ENCODE results near the gene EGFL7. TPM values are rescaled to one million over a fixed set of nuclear protein-coding genes. Genes with fewer than 3 reads are reported as not detected.

EGFL7 gene
- total RNA-seq, 1 donor from 2014 or later: 72.0 TPM

GRCh38 chr9:136634904-136635303 is 27.8 kb upstream of the EGFL7 start:
- intact Hi-C loops (cut with DNase I): no loop called here
- no peak for ATAC-seq

GRCh38 chr9:136640171-136641111 is 22.3 kb upstream of the EGFL7 start:
- intact Hi-C loops (cut with DNase I): loop anchor here (5.0 kb wide), 1 partner anchor 52 kb away; no protein-coding TSS in a partner anchor
- DNase-seq (ENCODE audit: missing footprints): no peak

More at GRCh38 chr9:136634904-136635303, 27.8 kb upstream of the EGFL7 start:
- DNase-seq (ENCODE audit: missing footprints): no peak

GRCh38 chr9:136642439-136642921 is 20.2 kb upstream of the EGFL7 start:
- ATAC-seq: no peak
- intact Hi-C loops (cut with DNase I): loop anchor here (5.0 kb wide), 1 partner anchor 50 kb away; no protein-coding TSS in a partner anchor
- DNase-seq (ENCODE audit: missing footprints): no peak

More at GRCh38 chr9:136640171-136641111, 22.3 kb upstream of the EGFL7 start:
- ATAC-seq: no peak

GRCh38 chr9:136643596-136644342 is 18.9 kb upstream of the EGFL7 start:
- ATAC-seq (peak; percentile 6), DNase-seq (ENCODE audit: missing footprints) (peak; percentile 69)

GRCh38 chr9:136644343-136644592 is 18.4 kb upstream of the EGFL7 start:
- intact Hi-C loops (cut with DNase I): loop anchor here (2.0 to 5.0 kb wide), 2 partner anchors 19 to 48 kb away; partner anchors contain the start of gene EGFL7
- ATAC-seq (no peak), DNase-seq (ENCODE audit: missing footprints) (peak; percentile 96)

More at GRCh38 chr9:136643596-136644342, 18.9 kb upstream of the EGFL7 start:
- intact Hi-C loops (cut with DNase I): loop anchor here (2.0 to 5.0 kb wide), 2 partner anchors 19 to 49 kb away; partner anchors contain the start of gene EGFL7

- peak; percentile 91 for DNase-seq (ENCODE audit: missing footprints)
- intact Hi-C loops (cut with DNase I): loop anchor here (2.0 to 5.0 kb wide), 2 partner anchors 18 to 48 kb away; partner anchors contain the start of gene EGFL7
- peak; percentile 85 for ATAC-seq
Observed at GRCh38 chr9:136644593-136645351, 17.9 kb upstream of the EGFL7 start.

- no peak for ATAC-seq
- DNase-seq (ENCODE audit: missing footprints): no peak
- intact Hi-C loops (cut with DNase I): loop anchor here (2.0 kb wide), 1 partner anchor 17 kb away; the partner anchor contains the start of gene EGFL7
Observed at GRCh38 chr9:136645352-136645902, 17.3 kb upstream of the EGFL7 start.

GRCh38 chr9:136645903-136646754 is 16.6 kb upstream of the EGFL7 start:
- intact Hi-C loops (cut with DNase I): loop anchor here (1.0 to 2.0 kb wide), 2 partner anchors 10 to 17 kb away; partner anchors contain the start of gene EGFL7
- ATAC-seq (peak; percentile 60), DNase-seq (ENCODE audit: missing footprints) (peak; percentile 86)

- ATAC-seq (no peak), DNase-seq (ENCODE audit: missing footprints) (no peak)
- intact Hi-C loops (cut with DNase I): loop anchor here (1.0 kb wide), 1 partner anchor 9 kb away; no protein-coding TSS in a partner anchor
Observed at GRCh38 chr9:136646827-136647711, 15.6 kb upstream of the EGFL7 start.

GRCh38 chr9:136648751-136649150 is 14.0 kb upstream of the EGFL7 start:
- DNase-seq (ENCODE audit: missing footprints): peak; percentile 85
- intact Hi-C loops (cut with DNase I): no loop called here
- no peak for ATAC-seq

- DNase-seq (ENCODE audit: missing footprints) (no peak), ATAC-seq (no peak)
- intact Hi-C loops (cut with DNase I): no loop called here
Observed at GRCh38 chr9:136650021-136650420, 12.7 kb upstream of the EGFL7 start.

- ATAC-seq: no peak
- intact Hi-C loops (cut with DNase I): no loop called here
Observed at GRCh38 chr9:136650648-136651047, 12.1 kb upstream of the EGFL7 start.

GRCh38 chr9:136651860-136652259 is 10.9 kb upstream of the EGFL7 start:
- intact Hi-C loops (cut with DNase I): no loop called here
- ATAC-seq: no peak
- DNase-seq (ENCODE audit: missing footprints): no peak

More at GRCh38 chr9:136650648-136651047, 12.1 kb upstream of the EGFL7 start:
- DNase-seq (ENCODE audit: missing footprints): no peak

- DNase-seq (ENCODE audit: missing footprints): no peak
- intact Hi-C loops (cut with DNase I): no loop called here
- no peak for ATAC-seq
Observed at GRCh38 chr9:136653323-136654079, 9.2 kb upstream of the EGFL7 start.

GRCh38 chr9:136654820-136655535 is 7.7 kb upstream of the EGFL7 start:
- DNase-seq (ENCODE audit: missing footprints) (no peak), ATAC-seq (no peak)
- intact Hi-C loops (cut with DNase I): no loop called here
